GM19099 (cell line): ENCODE results near the gene ASTE1.

Experiments used
- POLR2A ChIP-seq: IDR thresholded peaks from 3 replicates; pipeline ENCODE4 v1.6.1; 2011; ENCODE audit warnings: low read depth; ENCODE audit not compliant: insufficient read length; ENCODE audit errors: extremely low read depth

ASTE1 gene

DNA sequence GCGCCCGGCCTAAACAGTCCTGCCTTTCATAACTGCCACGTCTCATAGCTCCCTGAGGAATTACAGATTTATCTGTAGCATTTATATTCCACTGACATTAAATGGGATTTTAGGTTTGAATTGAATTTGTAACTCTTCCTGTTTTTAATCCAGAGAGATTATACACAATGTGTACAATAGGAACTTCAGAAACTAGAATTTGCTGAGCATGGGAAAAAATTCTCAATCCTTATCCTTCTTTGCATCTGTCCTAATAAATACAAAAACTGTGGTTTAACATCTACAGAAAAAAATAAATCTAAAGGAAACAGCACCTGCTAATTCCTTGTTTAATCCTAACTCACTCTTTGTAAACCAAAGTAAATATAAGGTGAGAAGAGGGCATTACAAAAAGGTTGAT lies 2.2 kb upstream of the ASTE1 start:
- no peak for TF ChIP-seq POLR2A

DNA sequence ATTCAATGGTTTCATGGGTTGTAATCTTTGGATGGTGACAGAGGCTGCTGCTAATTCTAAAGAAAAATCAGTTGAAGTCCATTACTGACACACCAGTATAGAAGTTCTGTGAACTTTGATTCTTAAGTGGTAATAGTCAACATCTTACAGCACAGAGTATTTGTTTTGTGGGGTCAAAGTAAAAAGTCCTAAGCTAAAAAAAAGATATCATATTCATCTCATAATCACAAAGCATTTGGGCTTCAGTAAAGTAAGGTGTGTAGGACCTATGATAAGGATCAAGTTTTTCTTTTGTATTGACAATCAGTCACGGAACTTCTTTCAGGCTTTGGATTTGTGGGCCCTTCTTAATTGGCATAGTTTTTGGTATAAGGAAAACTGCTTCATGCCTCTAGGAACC lies 1.1 kb downstream of the ASTE1 start:
- TF ChIP-seq POLR2A = no peak

DNA sequence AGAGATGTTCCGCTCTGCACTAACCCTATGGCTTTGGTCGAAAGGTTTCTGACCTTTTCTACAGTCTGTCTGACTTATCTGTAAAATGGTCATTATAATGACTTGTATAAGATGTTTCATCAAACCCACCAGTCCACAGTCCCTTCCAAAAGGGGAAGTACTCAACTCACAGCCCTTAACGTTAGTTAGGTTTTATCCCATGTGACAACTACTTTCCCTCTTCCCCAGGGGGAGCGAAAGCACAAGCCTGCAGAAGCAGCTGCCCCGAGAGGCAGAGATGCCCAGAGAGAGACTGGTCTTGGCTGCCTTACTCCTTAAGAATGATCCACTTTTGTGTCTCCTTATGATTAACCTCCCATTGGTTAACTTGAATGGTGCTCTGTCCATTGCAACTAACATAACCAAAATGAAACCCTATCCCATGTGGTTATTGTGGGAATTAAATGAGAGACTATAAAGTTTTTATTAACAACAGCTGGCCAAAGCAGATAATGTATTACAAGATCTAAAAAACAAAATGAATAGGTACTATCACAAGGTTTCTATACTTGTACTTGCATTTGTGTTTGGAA lies 6.4 kb downstream of the ASTE1 start:
- TF ChIP-seq POLR2A = no peak

DNA sequence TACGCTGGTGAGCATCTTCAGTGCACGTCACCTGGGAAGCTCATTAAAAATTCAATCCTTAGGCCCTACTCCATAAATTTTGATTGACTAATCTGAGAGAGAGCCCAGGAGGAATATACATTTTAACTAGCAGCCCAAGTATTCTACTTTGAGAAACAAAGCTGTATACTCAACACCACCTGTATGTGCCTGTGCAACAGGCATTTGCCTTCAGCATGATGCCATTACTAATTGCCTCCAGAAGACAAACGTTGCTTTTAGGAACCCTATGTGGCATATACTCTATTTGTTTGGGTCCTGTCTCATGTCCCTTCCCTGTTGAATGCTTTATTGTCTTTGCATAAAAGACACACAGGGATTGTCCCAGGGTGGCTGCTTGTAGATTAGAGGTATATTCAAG lies 7.7 kb downstream of the ASTE1 start:
- no peak for TF ChIP-seq POLR2A

DNA sequence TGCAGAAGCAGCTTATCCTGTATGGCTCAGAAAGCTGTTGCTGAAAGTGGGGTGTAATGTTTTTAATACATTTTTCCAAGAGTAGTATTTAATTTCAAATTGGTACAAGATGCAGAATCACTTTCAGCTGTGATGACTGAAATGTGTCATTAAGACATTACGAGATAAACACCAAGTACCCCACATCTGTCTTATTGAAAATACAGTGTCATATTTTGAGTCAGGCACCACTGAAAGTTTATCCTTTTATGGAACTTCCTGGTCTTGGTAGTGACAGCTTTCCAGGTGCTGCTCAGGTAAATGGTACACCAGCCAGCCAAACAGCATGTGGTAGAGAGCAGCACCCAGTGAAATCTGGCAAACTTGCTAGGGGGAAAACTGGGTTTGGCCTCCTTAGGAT lies 16.9 kb downstream of the ASTE1 start:
- no peak for TF ChIP-seq POLR2A

DNA sequence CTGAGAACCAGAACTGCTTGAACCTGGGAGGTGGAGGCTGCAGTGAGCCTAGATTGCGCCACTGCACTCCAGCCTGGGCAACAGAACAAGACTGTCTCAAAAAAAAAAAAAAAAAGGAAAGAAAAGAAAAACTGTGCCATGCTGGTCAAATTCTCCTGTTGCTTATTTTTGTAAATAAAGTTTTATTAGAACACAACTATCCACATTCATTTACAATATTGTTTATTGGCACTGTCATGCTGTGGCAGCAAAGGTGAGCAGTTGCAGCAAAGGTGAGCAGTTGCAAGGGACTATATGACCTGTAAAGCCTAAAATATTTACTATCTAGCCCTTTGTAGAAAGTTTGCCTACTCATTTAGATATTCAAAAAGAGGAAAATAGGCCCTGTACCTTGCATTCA lies 18.3 kb downstream of the ASTE1 start:
- no peak for TF ChIP-seq POLR2A

DNA sequence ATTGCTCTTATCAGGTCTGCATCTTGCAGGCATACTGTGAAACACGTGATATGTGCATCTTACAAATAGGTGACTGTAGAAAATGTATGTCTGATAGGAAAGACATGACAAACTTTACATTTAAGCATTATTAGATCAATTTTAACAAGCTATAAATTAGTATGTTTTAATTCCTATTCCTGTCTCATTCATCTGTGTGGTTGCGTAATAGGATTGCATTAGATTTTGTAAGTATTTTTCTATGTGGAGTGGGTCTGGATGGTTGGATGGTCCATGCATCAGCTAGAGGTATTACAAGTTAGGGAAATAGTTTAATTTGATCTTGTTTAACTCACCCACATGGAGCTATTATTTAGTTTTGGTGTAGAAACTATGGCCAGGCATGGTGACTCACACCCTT lies 18.8 kb downstream of the ASTE1 start:
- no peak for TF ChIP-seq POLR2A

DNA sequence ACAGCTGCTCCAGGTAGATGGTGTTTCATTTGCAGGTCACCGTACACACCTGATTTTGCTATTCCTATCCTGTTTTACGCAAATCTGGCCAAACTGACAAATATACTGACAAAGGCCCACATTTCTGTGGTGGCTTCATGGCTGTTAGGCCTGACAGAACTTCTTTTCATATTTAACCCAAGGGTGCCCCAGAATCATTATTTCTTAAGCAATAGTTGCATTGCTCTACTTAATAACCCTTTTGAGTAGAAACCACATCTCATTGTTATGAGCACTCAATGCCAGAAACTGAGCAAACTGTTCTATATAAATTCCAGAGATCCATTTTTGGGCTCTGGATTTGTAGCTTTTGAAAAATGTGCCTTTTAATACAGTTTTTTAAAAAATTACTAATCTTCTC lies 19.4 kb downstream of the ASTE1 start:
- TF ChIP-seq POLR2A = no peak

DNA sequence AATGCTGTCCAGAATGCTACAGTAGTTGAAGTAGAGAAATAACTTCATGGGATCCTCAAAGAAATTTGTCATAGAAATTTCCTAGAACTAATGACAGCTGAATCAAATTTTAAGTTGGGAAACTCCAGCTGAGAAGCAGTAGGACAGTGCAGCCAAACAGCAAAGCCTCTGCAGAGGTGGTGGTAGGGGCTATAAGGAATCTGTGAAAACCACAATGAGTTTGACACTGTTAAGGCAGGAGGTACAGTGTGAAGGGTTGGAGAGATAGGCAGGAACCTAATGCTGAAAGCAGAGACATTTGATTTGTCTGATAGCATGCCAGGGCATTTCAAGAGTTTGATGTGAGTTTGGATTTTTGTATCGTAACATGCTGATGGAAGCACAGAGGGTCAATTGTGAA lies 22.0 kb downstream of the ASTE1 start:
- TF ChIP-seq POLR2A = no peak

DNA sequence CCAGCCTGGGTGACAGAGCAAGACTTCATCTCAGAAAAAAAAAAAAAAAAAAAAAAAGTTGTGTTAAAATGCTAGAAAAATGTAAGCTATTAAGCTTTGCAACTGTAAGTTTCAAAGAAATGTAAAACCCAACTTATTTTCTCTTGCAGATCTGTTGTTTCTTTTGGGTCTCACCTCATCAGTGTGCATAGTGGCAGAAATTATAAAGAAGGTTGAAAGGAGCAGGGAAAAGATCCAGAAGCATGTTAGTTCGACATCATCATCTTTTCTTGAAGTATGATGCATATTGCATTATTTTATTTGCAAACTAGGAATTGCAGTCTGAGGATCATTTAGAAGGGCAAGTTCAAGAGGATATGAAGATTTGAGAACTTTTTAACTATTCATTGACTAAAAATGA lies 25.6 kb downstream of the ASTE1 start:
- no peak for TF ChIP-seq POLR2A

DNA sequence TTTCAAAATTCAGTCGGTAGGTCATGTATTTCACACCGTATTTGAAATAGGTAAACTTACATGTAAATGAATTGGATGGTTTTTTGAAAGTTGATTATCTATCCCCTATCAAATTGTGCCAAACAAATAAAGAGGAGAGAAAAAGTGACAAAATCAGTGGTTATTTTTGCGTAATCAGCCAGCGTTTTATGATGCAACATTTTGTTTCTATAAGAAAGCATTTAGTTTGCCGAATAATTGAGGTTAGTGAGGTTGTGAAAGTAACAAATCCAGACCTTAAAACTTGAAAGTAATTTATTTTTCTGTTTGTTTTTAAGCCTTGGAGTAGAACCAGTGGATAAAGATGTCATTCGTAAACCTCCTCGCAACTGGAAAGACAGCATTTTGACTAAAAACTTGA lies 29.3 kb downstream of the ASTE1 start:
- TF ChIP-seq POLR2A = no peak

DNA sequence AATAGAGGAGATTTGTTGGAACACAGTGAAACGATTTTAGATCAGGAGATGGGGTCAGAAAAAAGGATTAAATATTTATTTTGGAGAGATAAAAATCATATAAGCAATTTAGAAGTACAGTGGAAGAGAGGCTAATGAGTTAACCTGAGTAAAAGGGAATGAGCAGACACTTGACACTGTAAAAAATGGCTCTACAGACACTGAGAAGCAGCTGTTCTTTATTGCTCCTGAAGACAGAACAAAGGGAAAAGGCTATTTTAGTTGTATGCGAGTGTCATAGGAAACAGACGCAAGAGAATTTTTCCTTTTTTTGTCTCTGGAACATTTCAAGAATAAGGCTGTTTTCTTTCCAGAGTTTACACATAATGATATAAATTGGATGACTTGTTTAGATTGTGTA lies 34.3 kb downstream of the ASTE1 start:
- TF ChIP-seq POLR2A = no peak

DNA sequence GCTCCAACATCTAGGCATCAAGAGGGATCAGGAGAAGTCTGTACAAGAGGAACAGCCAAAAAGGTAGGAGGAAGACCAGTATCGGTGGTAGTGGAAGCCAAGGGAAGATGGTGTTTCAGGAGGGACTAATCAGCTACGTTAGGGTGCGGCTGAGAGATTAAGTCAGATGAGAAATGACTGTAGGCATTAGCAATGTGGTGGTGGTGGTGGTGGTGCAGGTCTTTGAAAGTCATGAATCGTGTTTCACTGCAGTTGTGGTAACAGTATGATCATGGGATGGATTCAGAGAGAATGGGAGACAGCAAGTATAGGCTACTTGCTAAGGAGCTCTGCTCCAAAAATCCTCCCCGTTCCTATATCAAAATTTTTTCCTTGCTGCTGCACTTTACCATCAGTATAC lies 35.5 kb downstream of the ASTE1 start:
- no peak for TF ChIP-seq POLR2A

DNA sequence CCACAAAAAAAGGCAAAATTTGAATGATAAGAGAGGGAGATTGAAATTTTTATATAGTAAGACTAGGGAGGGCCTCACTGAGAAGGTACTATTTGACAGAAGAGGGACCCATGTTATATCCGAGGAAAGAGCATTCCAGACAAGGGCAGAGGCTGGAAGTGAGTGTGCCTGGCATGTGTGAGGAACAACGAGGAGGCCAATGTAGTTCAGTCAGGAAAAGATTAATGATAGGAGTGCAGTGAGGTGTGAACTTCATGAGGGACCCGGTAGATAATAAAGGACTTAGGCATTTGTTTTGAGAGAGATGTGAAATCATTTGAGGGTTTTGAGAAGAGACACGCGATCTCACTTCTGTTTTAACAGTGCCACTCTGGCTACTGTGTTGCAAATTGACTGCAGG lies 36.3 kb downstream of the ASTE1 start:
- TF ChIP-seq POLR2A = no peak

DNA sequence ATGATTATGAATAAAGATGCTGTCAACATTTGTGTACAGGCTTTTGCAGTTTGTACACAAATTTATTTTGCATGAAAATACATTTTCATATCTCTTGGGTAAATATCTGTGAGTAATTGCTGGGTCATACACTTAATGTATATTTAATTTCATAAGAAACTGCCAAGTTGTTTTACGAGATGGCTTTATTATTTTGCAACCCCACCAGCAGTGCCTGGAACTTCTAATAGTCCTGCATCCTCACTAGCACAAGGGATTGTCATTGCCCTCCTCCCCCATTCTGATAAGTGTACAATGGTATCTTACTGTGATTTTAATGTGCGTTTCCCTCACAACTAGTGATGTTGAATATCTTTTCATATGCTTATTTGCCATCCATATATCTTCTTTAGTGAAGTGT lies 45.2 kb downstream of the ASTE1 start:
- TF ChIP-seq POLR2A = no peak

DNA sequence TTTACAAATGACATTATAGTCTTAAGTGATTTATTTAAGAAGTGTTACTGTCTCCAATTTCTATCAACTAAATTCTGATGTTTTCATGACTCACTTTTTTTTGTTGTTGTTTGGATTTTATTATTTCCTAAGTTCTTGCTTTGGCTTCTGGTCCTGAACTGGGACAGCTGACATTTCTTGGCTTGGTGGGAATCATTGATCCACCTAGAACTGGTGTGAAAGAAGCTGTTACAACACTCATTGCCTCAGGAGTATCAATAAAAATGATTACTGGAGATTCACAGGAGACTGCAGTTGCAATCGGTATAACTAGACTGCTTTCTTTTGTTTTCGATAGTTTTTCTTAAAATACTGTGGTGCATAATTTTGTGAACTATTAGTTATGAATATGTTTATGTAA lies 47.5 kb downstream of the ASTE1 start:
- TF ChIP-seq POLR2A = no peak

DNA sequence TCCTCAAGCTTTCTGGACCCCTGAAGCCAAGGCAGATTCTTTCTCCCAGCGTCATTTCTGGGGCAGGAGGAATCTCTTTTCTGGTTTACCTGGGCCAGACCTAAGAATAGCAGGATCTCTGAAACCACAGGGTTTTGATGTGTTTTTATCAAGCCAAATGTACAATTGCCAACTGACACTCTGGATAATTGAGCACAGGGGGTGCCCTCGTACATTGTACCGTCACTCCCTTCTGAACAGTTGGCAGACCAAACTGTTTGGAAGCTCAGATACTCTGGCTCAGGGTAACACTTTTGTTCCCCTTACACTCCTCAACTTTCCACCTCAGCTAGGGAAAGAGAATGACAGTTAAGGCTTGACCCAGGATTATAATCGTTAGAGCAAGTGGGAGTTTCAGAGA lies 49.9 kb downstream of the ASTE1 start:
- no peak for TF ChIP-seq POLR2A

DNA sequence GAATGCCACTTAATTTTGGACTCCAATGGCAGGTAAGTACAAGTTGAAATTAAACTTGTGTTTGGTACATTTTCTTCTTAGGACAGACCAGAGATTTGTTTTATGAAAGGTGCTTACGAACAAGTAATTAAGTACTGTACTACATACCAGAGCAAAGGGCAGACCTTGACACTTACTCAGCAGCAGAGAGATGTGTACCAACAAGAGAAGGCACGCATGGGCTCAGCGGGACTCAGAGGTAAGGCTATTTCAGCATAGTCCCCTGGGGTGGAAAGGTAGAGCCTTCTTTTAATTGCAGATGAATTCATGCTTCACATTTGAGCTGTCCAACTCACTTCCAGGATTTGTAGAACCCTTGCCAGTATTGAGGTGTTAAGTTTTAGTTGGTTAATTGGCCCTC lies 51.4 kb downstream of the ASTE1 start:
- no peak for TF ChIP-seq POLR2A

DNA sequence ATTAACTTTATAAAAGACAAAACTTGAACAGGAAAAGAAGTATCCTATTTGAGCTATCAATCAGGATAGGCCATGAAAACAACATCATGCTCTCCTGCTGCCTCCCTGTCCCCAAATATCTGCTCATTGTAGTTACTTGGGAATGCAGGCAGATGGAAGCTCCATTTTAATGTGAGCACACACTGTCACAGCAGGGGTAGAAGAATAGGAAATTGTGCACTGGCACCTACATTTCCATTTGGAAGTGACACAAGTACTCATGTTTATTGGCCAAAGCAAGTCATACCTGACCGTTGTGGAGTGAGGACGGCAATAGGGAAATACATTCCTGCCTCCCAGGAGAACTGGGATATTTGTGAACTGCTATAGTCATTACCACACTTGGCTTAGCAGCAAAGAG lies 52.4 kb downstream of the ASTE1 start:
- TF ChIP-seq POLR2A = no peak

DNA sequence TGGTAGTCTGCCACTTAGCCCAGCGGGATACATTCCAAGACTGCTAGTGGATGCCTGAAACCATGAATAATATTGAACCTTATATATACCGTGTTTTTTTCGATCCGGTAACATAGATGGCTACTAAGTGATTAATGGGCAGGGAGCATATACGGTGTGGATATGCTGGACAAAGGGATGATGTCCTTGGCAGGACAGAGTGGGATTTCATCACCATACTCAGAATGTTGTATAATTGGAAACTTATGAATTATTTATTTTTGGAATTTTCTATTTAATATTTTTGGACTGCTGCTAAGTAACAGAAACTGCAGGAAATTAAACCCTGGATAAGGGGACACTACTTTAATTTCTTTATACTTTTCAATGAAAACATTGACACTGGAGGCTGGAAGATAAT lies 53.2 kb downstream of the ASTE1 start:
- no peak for TF ChIP-seq POLR2A
